GM21825 (cell line): Measurements from ENCODE around the gene GPAT3.
"Not testable (repeated sequence)": the region's sequence is repeated elsewhere in the genome, so short reads cannot be mapped to it uniquely, and the experiment has no call there.

Experiments used
- ATAC-seq: cut with Tn5 transposase; IDR thresholded peaks from one replicate; pipeline ENCODE4 v1.9.1; 2021; ENCODE audit warnings: mild to moderate bottlenecking, moderate library complexity; ENCODE audit not compliant: unreplicated experiment

Gene GPAT3

GRCh38 chr4:83591730-83592129 lies 55.8 kb downstream of the GPAT3 start:
- no peak for ATAC-seq

GRCh38 chr4:83599183-83599582 lies 63.3 kb downstream of the GPAT3 start:
- peak; percentile 78 for ATAC-seq

DNA sequence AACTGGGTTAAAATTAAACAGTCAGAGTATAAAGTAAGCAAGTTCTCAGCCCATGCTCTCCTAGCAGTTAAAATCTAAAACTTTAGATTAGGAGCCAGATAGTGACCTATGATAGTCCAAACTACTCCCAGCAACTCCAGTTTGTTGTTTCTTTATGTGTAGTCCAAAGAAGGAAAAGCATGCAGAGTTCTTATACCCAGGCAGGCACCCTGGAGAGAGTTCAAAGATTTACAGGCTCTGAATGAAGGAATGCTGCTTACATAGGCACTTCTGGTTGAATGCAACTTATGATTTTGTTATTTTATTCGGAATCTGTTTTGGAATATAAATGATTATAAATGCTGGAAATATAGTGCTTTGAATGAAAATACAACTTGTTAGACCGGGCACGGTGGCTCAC lies 67.2 kb downstream of the GPAT3 start:
- ATAC-seq: no peak

- ATAC-seq: no peak
Measured at GRCh38 chr4:83604321-83604720, 68.4 kb downstream of the GPAT3 start.

GRCh38 chr4:83605210-83605609 lies 69.3 kb downstream of the GPAT3 start:
- no peak for ATAC-seq

GRCh38 chr4:83605744-83606172 lies 69.8 kb downstream of the GPAT3 start:
- no peak for ATAC-seq

- no peak for ATAC-seq
Measured at GRCh38 chr4:83606460-83606859, 70.6 kb downstream of the GPAT3 start.

DNA sequence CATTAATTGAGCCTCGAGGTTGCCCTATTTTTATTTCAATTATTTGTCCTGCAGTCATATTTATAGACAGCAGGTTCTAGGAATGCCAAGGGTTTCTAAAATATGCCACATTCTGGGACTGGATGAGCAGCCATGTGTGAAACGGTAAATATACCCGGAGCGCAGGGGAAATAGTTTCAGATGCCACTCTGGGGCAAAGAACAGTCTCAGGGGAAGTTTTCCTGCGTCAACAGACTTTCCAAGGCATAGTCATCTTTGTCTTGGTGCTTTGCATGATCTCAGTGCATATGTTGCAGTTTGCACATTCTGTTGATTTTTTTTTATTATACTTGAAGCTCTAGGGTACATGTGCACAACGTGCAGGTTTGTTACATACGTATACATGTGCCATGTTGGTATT lies 71.0 kb downstream of the GPAT3 start:
- ATAC-seq: peak; percentile 47

DNA sequence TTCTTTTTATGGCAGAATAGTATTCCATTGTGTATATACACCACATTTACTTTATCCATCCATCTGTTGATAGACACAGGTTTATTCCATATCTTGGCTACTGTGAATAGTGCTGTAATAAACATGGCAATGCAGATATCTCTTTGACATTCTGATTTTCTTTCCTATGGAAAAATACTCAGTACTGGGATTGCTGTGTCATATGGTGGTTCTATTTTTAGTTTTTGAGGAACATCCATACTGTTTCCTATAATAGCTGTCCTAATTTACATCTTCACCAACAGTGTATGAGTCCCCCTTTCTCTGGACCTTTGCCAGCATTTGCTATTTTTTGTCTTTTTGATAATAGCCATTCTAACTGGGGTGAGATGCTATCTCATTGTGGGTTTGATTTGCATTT lies 73.5 kb downstream of the GPAT3 start:
- no peak for ATAC-seq

DNA sequence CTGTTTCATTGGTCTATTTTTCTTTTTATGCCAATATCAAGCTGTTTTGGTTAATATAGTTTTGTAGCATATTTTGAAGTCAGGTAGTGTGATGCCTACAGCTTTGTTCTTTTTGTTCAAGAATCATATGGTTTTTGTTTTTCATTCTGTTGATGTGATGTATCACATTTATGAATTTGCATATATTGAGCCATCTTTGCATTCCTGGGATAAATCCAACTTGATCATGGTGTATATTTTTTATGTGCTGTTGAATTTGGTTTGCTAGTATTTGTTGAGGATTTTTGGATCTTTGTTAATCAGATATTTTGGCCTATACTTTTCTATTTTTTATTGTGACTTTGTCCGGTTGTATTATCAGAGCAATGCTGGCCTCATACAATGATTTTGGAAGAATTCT lies 74.8 kb downstream of the GPAT3 start:
- no peak for ATAC-seq

DNA sequence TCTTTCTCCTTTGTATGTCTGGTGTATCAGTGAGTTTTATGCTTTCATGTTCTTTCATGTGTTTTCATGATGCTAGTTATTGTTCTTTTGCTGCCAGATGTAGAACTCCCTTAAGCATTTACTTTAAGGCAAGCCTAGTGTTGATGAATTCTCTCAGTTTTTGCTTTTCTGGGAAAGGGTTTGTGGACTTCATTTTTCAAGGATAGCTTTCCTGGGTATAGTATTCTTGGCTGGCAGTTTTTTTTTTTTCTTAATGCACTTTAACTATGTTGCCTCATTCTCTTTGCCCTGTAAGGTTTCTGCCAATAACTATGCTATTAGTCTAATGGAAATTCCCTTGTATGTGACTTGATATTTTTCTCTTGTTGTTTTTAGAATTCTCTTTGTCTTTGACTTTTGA lies 77.1 kb downstream of the GPAT3 start:
- no peak for ATAC-seq

DNA sequence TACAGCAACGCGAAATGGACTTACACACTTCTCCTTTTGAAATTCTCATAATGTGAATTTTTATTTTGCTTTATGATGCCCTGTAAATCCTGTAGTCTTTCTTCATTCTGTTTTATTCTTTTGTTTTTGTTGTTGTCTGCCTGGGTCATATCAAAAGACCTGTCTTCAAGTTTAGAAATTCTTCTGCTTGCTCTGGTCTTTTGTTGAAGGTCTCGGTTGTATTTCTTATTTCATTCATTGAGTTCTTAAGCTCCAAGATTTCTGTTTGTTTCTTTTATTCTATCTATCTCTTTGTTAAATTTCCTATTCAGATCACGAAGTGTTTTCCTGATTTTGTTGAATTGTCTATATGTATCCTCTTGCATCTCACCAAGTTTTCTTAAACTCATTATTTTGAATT lies 78.1 kb downstream of the GPAT3 start:
- ATAC-seq: no peak

- ATAC-seq: no peak
Measured at GRCh38 chr4:83616252-83616651, 80.3 kb downstream of the GPAT3 start.

DNA sequence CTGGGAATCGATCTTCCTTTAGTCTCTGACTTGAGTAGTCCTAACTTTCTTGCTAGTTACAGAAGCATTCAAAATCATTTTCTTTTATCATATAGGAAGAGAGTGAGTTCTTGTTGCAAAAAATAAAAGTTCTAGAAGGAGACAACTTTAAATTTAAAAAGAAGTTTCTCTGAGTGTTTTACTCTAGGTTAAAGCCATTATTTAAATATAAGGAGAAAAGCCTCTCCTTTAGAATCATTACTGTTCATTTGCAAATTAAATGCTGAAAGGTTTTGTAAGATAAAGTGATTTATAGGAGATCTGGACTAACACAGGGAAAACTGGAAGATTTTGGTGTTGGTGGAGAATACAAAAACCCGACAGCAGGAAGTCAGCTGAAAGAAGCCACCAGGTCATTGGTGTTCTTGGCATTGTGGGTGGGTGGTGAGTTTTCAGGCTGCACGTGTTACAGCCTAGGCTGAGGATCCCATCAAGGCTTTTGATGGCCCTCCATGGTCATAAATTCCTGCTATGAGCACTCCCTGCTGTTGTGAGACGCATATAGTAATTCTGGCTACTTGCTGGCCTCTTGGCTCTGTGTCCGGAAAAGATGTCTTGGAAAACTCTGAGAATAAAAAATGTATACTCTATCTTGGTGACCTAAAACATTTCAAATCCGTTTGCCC lies 81.6 kb downstream of the GPAT3 start:
- no peak for ATAC-seq

DNA sequence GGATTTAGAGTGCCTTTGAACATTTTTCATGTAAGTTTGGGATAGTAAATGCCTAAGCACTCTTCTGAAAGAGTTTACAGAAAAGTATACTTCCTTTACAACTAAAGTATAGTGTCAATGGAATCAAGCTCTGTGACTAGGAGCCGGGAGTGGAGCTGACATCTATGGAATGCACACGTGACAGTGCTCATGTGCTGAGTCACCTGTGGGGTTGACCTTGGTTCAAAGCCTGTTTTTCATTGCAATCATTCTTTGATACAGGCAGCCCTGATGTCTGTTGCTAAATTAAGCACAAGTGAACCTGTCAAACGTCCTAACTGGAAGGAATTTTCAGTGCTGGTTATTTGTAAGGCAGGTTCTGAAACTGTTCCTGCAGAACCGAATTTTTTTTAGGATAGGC lies 82.5 kb downstream of the GPAT3 start:
- ATAC-seq: no peak

DNA sequence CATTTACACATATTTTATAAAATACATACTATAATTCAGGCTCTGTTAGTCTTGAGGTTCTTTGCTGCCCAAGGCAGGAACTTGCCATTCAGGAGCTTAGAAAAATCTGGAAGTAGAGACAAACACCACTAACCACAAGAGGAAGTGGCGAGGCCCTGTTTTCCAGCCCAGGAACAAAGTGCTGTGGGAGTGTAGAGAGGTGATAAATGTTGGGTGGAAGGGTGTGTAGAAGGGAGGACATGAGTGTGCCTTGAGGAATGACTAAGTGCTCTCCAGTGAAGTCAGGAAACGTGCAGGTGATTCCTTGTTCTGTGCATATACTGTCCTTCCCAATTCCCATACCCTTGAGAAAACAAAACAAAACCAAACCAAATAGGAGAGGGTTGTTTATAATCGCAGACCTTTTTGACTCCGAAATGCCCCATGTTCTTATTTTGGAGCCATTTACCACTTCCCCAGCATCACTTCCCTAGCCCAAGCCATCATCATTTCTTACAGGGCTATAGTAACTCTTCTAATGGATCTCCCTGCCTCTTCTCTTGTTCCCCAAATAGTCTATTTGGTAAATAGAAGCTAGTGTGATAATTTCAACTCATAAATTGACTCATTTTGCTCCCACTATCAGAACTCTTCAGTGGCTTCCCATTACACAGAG lies 83.2 kb downstream of the GPAT3 start:
- ATAC-seq: no peak

DNA sequence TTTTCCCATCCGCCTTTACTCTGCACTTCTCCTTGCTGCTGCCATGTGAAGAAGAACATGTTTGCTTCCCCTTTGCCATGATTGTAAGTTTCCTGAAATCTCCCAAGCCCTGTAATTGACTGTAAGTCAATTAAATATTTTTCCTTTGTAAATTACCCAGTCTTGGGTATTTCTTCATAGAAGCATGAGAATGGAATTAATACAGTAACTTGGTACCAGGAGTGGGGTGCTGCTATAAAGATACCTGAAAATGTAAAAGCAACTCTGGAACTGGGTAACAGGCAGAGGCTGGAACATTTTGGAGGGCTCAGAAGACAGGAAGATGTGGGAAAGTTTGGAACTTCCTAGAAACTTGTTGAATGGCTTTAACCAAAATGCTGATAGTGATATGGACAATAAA lies 86.2 kb downstream of the GPAT3 start:
- not testable (repeated sequence) for ATAC-seq

DNA sequence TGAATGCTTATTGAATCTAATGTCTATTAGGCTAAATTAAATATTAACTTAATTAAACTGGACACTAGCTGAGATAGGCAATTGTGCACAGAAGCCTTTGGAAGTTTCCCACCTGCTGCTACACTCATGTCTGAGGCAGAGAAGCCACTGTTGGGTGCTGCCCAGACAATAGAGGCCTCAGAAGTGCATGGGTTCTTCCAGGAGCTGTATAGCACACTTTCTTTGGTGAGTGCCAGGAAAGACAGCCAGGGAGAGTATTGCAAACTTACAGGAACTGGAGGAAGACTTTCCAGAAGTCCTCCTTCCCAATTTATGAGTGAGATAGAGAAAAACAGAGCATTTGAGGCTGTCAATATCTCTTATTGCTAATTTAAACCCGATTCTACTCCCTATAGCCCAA lies 89.9 kb downstream of the GPAT3 start:
- no peak for ATAC-seq

- no peak for ATAC-seq
Measured at GRCh38 chr4:83626245-83626836, 90.4 kb downstream of the GPAT3 start.

DNA sequence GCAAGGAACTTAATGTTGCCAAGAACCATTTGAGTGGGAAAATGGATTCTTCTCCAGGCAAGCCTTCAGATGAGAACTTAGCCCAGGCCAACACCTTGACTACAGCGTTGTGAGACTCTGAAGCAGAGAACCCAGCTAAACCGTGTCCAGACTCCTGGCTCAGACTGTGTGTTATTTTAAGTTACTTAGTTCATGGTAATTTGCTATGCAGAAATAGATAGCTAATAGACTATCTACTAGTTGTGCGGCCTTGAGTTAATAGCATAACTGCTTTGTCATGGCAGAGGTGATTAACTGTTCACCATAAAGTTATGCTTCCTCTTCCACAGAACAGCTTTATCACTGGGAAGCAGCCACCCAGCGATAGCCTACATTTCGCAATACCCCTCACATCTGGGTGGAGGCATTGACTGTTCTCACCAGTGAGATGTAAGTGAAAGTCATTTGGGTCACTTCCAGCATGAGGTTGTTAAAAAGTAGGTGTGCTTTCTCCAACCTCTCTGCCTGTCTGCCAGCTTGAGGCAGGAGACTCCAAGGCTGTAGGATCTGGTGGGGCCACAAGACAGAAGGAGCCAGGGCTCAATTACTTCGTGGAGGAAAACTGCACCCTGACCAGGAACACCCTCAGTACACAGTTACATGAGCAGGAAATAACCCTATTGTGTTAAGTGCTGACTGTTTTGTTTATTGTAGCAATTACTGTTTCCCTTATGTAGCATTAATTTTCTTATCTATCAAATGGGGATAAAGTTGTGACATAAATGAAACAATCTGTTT lies 94.2 kb downstream of the GPAT3 start:
- no peak for ATAC-seq

DNA sequence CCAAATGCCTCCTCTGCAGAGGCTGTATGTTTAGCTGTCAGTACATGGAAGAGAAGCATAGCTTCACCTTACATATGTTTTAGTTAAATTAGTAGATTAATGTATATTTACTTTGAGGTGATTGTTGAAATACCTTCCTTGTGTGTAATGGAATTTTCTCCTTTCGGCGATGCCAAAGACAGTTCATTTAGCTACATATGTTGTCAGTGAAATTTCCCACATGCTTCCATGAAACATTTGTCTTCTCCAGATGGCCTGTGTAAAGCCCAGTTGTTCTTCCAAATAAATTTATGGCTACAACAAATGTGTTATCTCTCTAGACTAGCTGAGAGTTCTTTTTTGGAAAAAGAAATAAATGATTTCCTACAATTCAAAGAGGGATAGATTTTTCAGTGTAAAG lies 95.2 kb downstream of the GPAT3 start:
- no peak for ATAC-seq

- no peak for ATAC-seq
Measured at GRCh38 chr4:83636930-83637329, 101.0 kb downstream of the GPAT3 start.
